Fibroblast of lung (primary cell): ENCODE results near the gene FAM193B. TPM values are rescaled to one million over a fixed set of nuclear protein-coding genes. Genes with fewer than 3 reads are reported as not detected.

Source experiments
- DNase-seq, 2 donors: peaks; one replicate each; pipeline versions ENCODE4 v3.0.0 to v3.0.0-alpha.2; 2010; ENCODE audit warnings: low read depth in 2 of 2
- H2AFZ ChIP-seq: 2 replicates; pipeline ENCODE4 v1.5.1; 2012; ENCODE audit warnings: low read length, control low read depth, inconsistent platforms
- H3K27ac ChIP-seq: 2 replicates; pipeline ENCODE4 v1.5.1; 2011; ENCODE audit warnings: low read length, control low read depth; ENCODE audit not compliant: insufficient read depth
- H3K27me3 ChIP-seq: 2 replicates; pipeline ENCODE4 v1.5.1; 2011; ENCODE audit warnings: mild to moderate bottlenecking, low read length; ENCODE audit not compliant: control insufficient read depth, insufficient read depth
- H3K36me3 ChIP-seq: 2 replicates; pipeline ENCODE4 v1.5.1; 2011; ENCODE audit warnings: low read length; ENCODE audit not compliant: control insufficient read depth, insufficient read depth
- H3K4me1 ChIP-seq: 2 replicates; pipeline ENCODE4 v1.5.1; 2011; ENCODE audit warnings: low read length; ENCODE audit not compliant: control insufficient read depth, insufficient read depth; ENCODE audit errors: extremely low read depth
- H3K4me2 ChIP-seq: 2 replicates; pipeline ENCODE4 v1.5.1; 2011; ENCODE audit warnings: low read length, control low read depth; ENCODE audit not compliant: insufficient read depth; ENCODE audit errors: extremely low read depth
- H3K4me3 ChIP-seq, 4 experiments: fragments of 200-600 bp in 1 of 4; sonication (generic) in 1 of 4; replicated peaks in 1 of 4; 2 replicates each; pipeline ENCODE4 v1.5.1; 2011 to 2016; ENCODE audit warnings: low read length in 4 of 4, low read depth in 3 of 4, mild to moderate bottlenecking in 3 of 4, control low read depth in 2 of 4, inconsistent platforms in 1 of 4, mixed read lengths in 1 of 4; ENCODE audit not compliant: insufficient read depth in 1 of 4; ENCODE audit errors: control extremely low read depth in 1 of 4
- H3K79me2 ChIP-seq: 2 replicates; pipeline ENCODE4 v1.5.1; 2012; ENCODE audit warnings: mild to moderate bottlenecking, low read length, inconsistent platforms; ENCODE audit not compliant: control insufficient read depth, insufficient read depth
- H3K9ac ChIP-seq: 2 replicates; pipeline ENCODE4 v1.5.1; 2011; ENCODE audit warnings: mild to moderate bottlenecking, low read length, control low read depth; ENCODE audit not compliant: insufficient read depth
- H3K9me3 ChIP-seq: 2 replicates; pipeline ENCODE4 v1.5.1; 2012; ENCODE audit warnings: low read depth, low read length; ENCODE audit not compliant: control insufficient read depth, insufficient read depth
- H4K20me1 ChIP-seq: 2 replicates; pipeline ENCODE4 v1.5.1; 2011; ENCODE audit warnings: low read length; ENCODE audit not compliant: control insufficient read depth, insufficient read depth; ENCODE audit errors: extremely low read depth
- EZH2 ChIP-seq: IDR thresholded peaks from 2 replicates; pipeline ENCODE4 v1.5.1; 2012; ENCODE audit warnings: low read length, control low read depth, mild to moderate bottlenecking; ENCODE audit errors: missing control alignments
- polyA plus RNA-seq, 2 donors: library from polyadenylated mRNA; depleted of rRNA in 1 of 2; stranded (reverse) in 1 of 2; unstranded in 1 of 2; fragments of >200 nt; gene quantifications; 2 replicates each; pipeline ENCODE4 v1.2.1, GENCODE V29; 2011 to 2012; ENCODE audit warnings: missing spikeins in 1 of 2
- total RNA-seq: library from RNA; depleted of rRNA; stranded (reverse); fragments of >200 nt; gene quantifications from 2 replicates; pipeline ENCODE4 v1.2.1, GENCODE V29; 2014
- TF ChIP-seq, protein P1 (sequence below), 2 donors: IDR thresholded peaks in 1 of 2; conservative IDR thresholded peaks in 1 of 2; 1 replicate in 1 of 2; 2 replicates in 1 of 2; pipeline ENCODE4 v1.5.1; 2011 to 2012; ENCODE audit warnings: low read length in 2 of 2, control low read depth in 1 of 2, inconsistent platforms in 1 of 2, low read depth in 1 of 2, mild to moderate bottlenecking in 1 of 2

Gene FAM193B
- total and polyA plus RNA-seq, 2 donors (not counting 1 experiment from before 2014, with no cell fraction given), result 27.9 to 28.4 TPM

DNA sequence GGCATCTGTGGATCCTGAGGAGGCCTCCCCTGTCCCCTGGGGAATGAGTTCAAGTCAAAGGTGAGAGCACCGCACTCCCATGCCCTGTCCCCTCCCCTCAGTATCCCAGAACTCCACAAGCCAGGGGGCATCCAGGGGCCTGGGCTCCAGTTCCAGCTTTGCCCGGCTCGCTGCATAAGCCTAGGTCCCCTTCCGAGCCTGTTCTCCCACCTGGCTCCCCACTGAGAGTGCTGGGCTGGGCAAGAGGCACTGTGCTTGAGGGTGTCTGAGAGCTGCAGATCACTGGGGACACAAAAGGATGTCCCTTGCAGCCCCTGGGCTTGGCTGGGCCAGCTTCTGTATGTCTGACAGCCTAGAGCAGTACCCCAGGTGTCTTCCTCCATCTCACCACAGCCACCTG is 49.3 kb downstream of the FAM193B start:
- no peak for DNase-seq
- H3K9me3 ChIP-seq, result no peaks in the 10 kb centered on the region
- peaks cover 8% of the 10 kb centered on the region for H3K4me1 ChIP-seq
- H3K4me3 ChIP-seq, result no peak overlapping the region
- TF ChIP-seq EZH2, result no peak
- TF ChIP-seq, protein P1, sequence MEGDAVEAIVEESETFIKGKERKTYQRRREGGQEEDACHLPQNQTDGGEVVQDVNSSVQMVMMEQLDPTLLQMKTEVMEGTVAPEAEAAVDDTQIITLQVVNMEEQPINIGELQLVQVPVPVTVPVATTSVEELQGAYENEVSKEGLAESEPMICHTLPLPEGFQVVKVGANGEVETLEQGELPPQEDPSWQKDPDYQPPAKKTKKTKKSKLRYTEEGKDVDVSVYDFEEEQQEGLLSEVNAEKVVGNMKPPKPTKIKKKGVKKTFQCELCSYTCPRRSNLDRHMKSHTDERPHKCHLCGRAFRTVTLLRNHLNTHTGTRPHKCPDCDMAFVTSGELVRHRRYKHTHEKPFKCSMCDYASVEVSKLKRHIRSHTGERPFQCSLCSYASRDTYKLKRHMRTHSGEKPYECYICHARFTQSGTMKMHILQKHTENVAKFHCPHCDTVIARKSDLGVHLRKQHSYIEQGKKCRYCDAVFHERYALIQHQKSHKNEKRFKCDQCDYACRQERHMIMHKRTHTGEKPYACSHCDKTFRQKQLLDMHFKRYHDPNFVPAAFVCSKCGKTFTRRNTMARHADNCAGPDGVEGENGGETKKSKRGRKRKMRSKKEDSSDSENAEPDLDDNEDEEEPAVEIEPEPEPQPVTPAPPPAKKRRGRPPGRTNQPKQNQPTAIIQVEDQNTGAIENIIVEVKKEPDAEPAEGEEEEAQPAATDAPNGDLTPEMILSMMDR (conservative IDR thresholded peaks at IDR 0.05 in 1 of 2, IDR thresholded peaks at IDR 0.05 in 1 of 2; ENCODE audit: low read depth in 1 of 2, low read length in 2 of 2), result no peak
- H3K27ac ChIP-seq, result no peak overlapping the region
- no peaks in the 10 kb centered on the region for H3K79me2 ChIP-seq
- no peak overlapping the region for H3K4me2 ChIP-seq
- no peak overlapping the region for H3K9ac ChIP-seq
- peaks cover 5% of the 10 kb centered on the region for H3K36me3 ChIP-seq
- no peaks in the 10 kb centered on the region for H3K27me3 ChIP-seq
- H4K20me1 ChIP-seq, result no peaks in the 10 kb centered on the region
- H2AFZ ChIP-seq, result no peak overlapping the region

DNA sequence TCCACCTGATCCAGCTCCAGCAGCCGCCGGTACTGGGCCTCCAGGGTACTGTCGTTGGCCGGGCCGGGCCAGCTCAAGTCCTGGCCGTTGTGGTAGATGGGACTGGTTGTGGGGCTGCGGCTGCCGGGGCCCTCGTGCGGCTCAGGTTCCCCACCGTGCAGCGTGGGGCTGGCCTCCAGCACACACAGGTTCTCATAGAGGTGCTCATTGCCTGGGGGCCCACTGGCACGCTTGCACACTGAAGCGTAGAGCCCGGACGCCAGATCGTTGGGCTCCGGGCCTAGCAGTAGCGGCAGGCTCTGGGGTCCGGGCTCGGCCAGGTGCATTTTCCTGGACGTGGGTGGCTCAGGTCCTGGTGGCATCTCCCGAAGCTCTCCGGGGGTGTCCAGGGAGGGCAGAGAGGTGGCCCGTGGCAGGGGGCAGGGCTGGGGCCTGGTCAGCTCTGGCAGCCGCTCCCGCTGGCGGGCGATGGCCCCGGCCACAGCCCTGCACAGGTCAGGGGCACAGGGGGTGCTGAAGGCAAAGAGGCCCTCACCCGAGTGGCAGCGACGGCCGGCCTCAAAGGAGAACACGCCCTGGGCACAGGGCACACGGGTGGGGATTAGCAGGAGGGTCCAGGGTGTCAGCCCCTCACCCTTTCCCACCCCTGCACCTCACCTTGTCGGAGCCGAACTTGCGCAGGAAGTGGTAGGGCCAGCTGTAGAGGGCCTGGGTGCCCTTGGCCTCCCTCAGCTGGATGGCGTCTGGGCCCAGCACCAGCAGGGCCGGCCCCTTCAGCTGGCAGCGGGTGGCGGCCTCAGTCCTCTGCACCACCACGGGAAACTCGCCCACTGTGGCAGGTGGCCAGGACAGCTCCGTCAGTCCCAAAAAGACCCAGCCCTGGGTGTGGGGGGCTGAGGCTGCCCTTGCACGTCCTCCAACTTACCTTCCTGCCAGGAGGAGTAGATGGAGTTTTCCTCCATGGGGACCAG is 50.0 kb downstream of the FAM193B start:
- Histone ChIP-seq H2AFZ (no peak overlapping the region), H3K36me3 (peaks cover 5% of the 10 kb centered on the region), H3K79me2 (no peaks in the 10 kb centered on the region), H4K20me1 (no peaks in the 10 kb centered on the region), H3K27me3 (no peaks in the 10 kb centered on the region), H3K4me3 (no peak overlapping the region), H3K4me2 (no peak overlapping the region), H3K9ac (no peak overlapping the region), H3K4me1 (peaks cover 11% of the 10 kb centered on the region), H3K9me3 (no peaks in the 10 kb centered on the region), H3K27ac (no peak overlapping the region)
- no peak for DNase-seq
- no peak for TF ChIP-seq EZH2
- TF ChIP-seq, protein P1 (conservative IDR thresholded peaks at IDR 0.05 in 1 of 2, IDR thresholded peaks at IDR 0.05 in 1 of 2; ENCODE audit: low read depth in 1 of 2, low read length in 2 of 2), result no peak

DNA sequence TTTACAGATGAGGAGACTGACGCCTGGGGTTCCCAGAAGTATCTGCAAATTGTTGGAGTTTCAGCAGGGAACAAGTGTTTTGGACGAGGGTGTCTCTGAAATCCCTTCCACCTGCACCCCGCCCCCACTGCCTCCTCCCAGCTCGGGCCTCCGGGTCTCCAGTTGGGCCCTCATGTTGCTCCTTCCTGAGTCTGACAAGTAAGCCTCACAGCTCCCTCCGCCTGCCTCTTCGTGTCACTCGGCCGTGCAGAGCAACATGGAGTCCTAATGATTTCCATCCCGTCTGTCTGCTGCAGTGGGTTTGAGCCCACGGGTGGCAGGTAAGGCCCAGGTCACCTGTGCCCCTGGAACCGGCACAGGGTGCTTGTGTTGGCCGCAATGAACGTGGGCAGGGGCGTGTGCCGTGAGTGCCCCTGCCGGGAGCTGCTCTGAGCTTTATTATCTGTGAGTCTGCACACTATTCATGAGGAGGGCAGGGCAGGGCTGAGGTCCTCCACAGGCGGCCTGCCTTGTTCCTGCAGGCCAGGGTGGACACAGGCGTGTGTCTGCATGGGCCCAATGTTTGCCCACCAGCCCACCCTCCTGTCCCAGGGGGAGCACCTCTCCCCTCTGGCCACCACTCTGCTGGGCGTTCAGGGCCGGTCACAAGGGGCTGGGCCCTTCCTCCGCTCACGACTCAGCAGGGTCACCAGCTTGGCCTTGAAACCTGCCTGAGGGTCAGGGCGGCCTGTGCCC is 50.8 kb downstream of the FAM193B start:
- H3K27ac ChIP-seq, result no peak overlapping the region
- peaks cover 5% of the 10 kb centered on the region for H3K36me3 ChIP-seq
- no peak overlapping the region for H3K4me2 ChIP-seq
- no peak for DNase-seq
- no peak overlapping the region for H3K4me3 ChIP-seq
- no peaks in the 10 kb centered on the region for H4K20me1 ChIP-seq
- no peaks in the 10 kb centered on the region for H3K27me3 ChIP-seq
- no peak overlapping the region for H3K9ac ChIP-seq
- peaks cover 12% of the 10 kb centered on the region for H3K4me1 ChIP-seq
- H2AFZ ChIP-seq, result no peak overlapping the region
- no peaks in the 10 kb centered on the region for H3K9me3 ChIP-seq
- no peak for TF ChIP-seq EZH2
- TF ChIP-seq, protein P1 (conservative IDR thresholded peaks at IDR 0.05 in 1 of 2, IDR thresholded peaks at IDR 0.05 in 1 of 2; ENCODE audit: low read depth in 1 of 2, low read length in 2 of 2), result no peak
- no peaks in the 10 kb centered on the region for H3K79me2 ChIP-seq
